WTC11 (cell line): Measurements from ENCODE around the gene BCL2L12. TPM values are rescaled to one million over a fixed set of nuclear protein-coding genes. Genes with fewer than 3 reads are reported as not detected.

Experiments used
- ATAC-seq: fragments of 200-7000 bp; cut with Tn5 transposase; 2 replicates; pipeline ENCODE4 v1.10.0; 2021; ENCODE audit warnings: mild to moderate bottlenecking, moderate library complexity
- CTCF ChIA-PET: fragments of 300-600 bp; sonication (Branson Sonifier 250); formaldehyde crosslinking; loops from one replicate; lab custom pipeline; 2021; ENCODE audit warnings: antibody characterized with exemption; lab: Charles Lee
- POLR2A ChIA-PET: fragments of 350-600 bp; sonication (Branson Sonifier 250); formaldehyde crosslinking; loops from one replicate; lab custom pipeline; 2021; ENCODE audit warnings: antibody characterized with exemption; lab: Charles Lee
- DNase-seq: peaks from one replicate; pipeline ENCODE4 v3.0.0; 2021; ENCODE audit warnings: low spot score
- H3K27ac Mint-ChIP-seq: 2 replicates; pipeline ENCODE4 v1.8.0; 2021; ENCODE audit warnings: mixed read lengths
- H3K27me3 Mint-ChIP-seq: 2 replicates; pipeline ENCODE4 v1.8.0; 2021; ENCODE audit warnings: low read depth, mild to moderate bottlenecking, moderate library complexity, mixed read lengths
- H3K36me3 Mint-ChIP-seq: 2 replicates; pipeline ENCODE4 v1.8.0; 2021; ENCODE audit warnings: mixed read lengths
- H3K4me1 Mint-ChIP-seq: 2 replicates; pipeline ENCODE4 v1.8.0; 2022; ENCODE audit warnings: mixed read lengths
- H3K4me3 Mint-ChIP-seq: 2 replicates; pipeline ENCODE4 v1.8.0; 2021; ENCODE audit warnings: mild to moderate bottlenecking, moderate library complexity, mixed read lengths
- H3K9me3 Mint-ChIP-seq: 2 replicates; pipeline ENCODE4 v1.8.0; 2021; ENCODE audit warnings: mixed read lengths
- ARID4B ChIP-seq: sonication (generic); formaldehyde crosslinking; IDR thresholded peaks from 2 replicates; pipeline ENCODE4 v1.8.0; 2023; ENCODE audit warnings: missing genetic modification reagents, mild to moderate bottlenecking, borderline replicate concordance
- ATF1 ChIP-seq: sonication (generic); formaldehyde crosslinking; IDR thresholded peaks from 2 replicates; pipeline ENCODE4 v1.8.1; 2023; ENCODE audit warnings: mild to moderate bottlenecking, moderate library complexity, missing genetic modification reagents
- CREM ChIP-seq: sonication (generic); formaldehyde crosslinking; IDR thresholded peaks from 2 replicates; pipeline ENCODE4 v1.8.1; 2022; ENCODE audit warnings: mild to moderate bottlenecking, missing genetic modification reagents, moderate library complexity
- CTCF ChIP-seq: fragments of 200-600 bp; IDR thresholded peaks from 2 replicates; pipeline ENCODE4 v1.8.0; 2022; ENCODE audit warnings: antibody characterized with exemption
- E2F4 ChIP-seq: sonication (generic); formaldehyde crosslinking; IDR thresholded peaks from 2 replicates; pipeline ENCODE4 v1.8.1; 2022; ENCODE audit warnings: low read depth, mild to moderate bottlenecking, moderate library complexity, missing genetic modification reagents, borderline replicate concordance
- FOXJ3 ChIP-seq: sonication (generic); formaldehyde crosslinking; IDR thresholded peaks from 2 replicates; pipeline ENCODE4 v1.9.0; 2021; ENCODE audit warnings: missing genetic modification reagents, mild to moderate bottlenecking, borderline replicate concordance
- GABPB1 ChIP-seq: sonication (generic); formaldehyde crosslinking; IDR thresholded peaks from 2 replicates; pipeline ENCODE4 v1.8.1; 2023; ENCODE audit warnings: mild to moderate bottlenecking, missing genetic modification reagents
- GTF2I ChIP-seq: fragments of 250-450 bp; sonication (Bioruptor Pico); conservative IDR thresholded peaks from 2 replicates; pipeline ENCODE4 v1.4.0; 2021; ENCODE audit warnings: mild to moderate bottlenecking
- NFYB ChIP-seq: sonication (generic); formaldehyde crosslinking; conservative IDR thresholded peaks from 2 replicates; pipeline ENCODE4 v1.8.0; 2022; ENCODE audit warnings: low read depth, missing genetic modification reagents
- NR3C1 ChIP-seq: sonication (generic); formaldehyde crosslinking; conservative IDR thresholded peaks from 2 replicates; pipeline ENCODE4 v1.8.1; 2023; ENCODE audit warnings: low read depth, mild to moderate bottlenecking, missing genetic modification reagents
- SMAD3 ChIP-seq: sonication (generic); formaldehyde crosslinking; IDR thresholded peaks from 2 replicates; pipeline ENCODE4 v1.8.0; 2022; ENCODE audit warnings: missing genetic modification reagents, mild to moderate bottlenecking, borderline replicate concordance
- SOX15 ChIP-seq: fragments of 250-450 bp; sonication (Bioruptor Pico); IDR thresholded peaks from 2 replicates; pipeline ENCODE4 v1.9.0; 2021; ENCODE audit warnings: mild to moderate bottlenecking
- TEAD1 ChIP-seq: sonication (generic); formaldehyde crosslinking; IDR thresholded peaks from 2 replicates; pipeline ENCODE4 v1.8.0; 2022; ENCODE audit warnings: mild to moderate bottlenecking, missing genetic modification reagents
- TEAD4 ChIP-seq: sonication (generic); formaldehyde crosslinking; IDR thresholded peaks from 2 replicates; pipeline ENCODE4 v1.8.0; 2022; ENCODE audit warnings: mild to moderate bottlenecking, missing genetic modification reagents
- ZNF121 ChIP-seq: sonication (generic); formaldehyde crosslinking; IDR thresholded peaks from 2 replicates; pipeline ENCODE4 v1.8.0; 2023; ENCODE audit warnings: missing genetic modification reagents
- ZNF219 ChIP-seq: sonication (generic); formaldehyde crosslinking; IDR thresholded peaks from 2 replicates; pipeline ENCODE4 v1.8.0; 2023; ENCODE audit warnings: missing genetic modification reagents, mild to moderate bottlenecking, borderline replicate concordance
- ZNF263 ChIP-seq: sonication (generic); formaldehyde crosslinking; IDR thresholded peaks from 2 replicates; pipeline ENCODE4 v1.8.1; 2022; ENCODE audit warnings: low read depth, mild to moderate bottlenecking, moderate library complexity, missing genetic modification reagents
- ZNF281 ChIP-seq: sonication (generic); formaldehyde crosslinking; IDR thresholded peaks from 2 replicates; pipeline ENCODE4 v1.8.0; 2023; ENCODE audit warnings: mild to moderate bottlenecking, missing genetic modification reagents
- ZNF532 ChIP-seq: fragments of 250-450 bp; sonication (Bioruptor Pico); IDR thresholded peaks from 2 replicates; pipeline ENCODE4 v1.9.0; 2021; ENCODE audit warnings: mild to moderate bottlenecking, borderline replicate concordance
- total RNA-seq: library from RNA; stranded (reverse); gene quantifications from 3 replicates; pipeline ENCODE4 v1.2.3, GENCODE V29; 2021

The BCL2L12 gene
- total RNA-seq, 1 experiment from 2014 or later = 146 TPM

- CTCF ChIA-PET = no interaction called here
- no peak for ATAC-seq
- no peaks in the 10 kb centered on the region for H3K27me3 Mint-ChIP-seq
- H3K4me3 Mint-ChIP-seq = no peak overlapping the region
- TF ChIP-seq CTCF (no peak), ZNF219 (CRISPR knock-in tag) (no peak), SMAD3 (CRISPR knock-in tag) (no peak), ZNF263 (CRISPR knock-in tag) (no peak), SOX15 (no peak), FOXJ3 (CRISPR knock-in tag) (no peak), TEAD1 (CRISPR knock-in tag) (no peak), ATF1 (CRISPR knock-in tag) (no peak), E2F4 (no peak), ZNF281 (CRISPR knock-in tag) (no peak), NFYB (CRISPR knock-in tag) (no peak), NR3C1 (CRISPR knock-in tag) (no peak), GTF2I (CRISPR knock-in tag) (no peak), CREM (CRISPR knock-in tag) (no peak), TEAD4 (CRISPR knock-in tag) (no peak), ZNF121 (CRISPR knock-in tag) (no peak)
- TF ChIP-seq, all 79 proteins: peak for 0
- Mint-ChIP-seq H3K4me1 (peaks cover 15% of the 10 kb centered on the region), H3K9me3 (peaks cover 7% of the 10 kb centered on the region), H3K36me3 (peaks cover 64% of the 10 kb centered on the region), H3K27ac (no peak overlapping the region)
- no peak for DNase-seq
- POLR2A ChIA-PET = interaction anchor here (0.6 kb wide), 1 partner anchor 67 kb away, joined by 5 read pairs; no protein-coding TSS in a partner anchor
Observed at GRCh38 chr19:49660338-49660961, 5.3 kb upstream of the BCL2L12 start.

GRCh38 chr19:49662011-49662410, 3.7 kb upstream of the BCL2L12 start:
- no peaks in the 10 kb centered on the region; the same call in 1 of the 2 replicates for H3K27me3 Mint-ChIP-seq
- ChIA-PET CTCF (interaction anchor here (1.2 kb wide), 1 partner anchor 15 kb away, joined by 3 read pairs; the partner anchor contains the start of gene PRMT1), POLR2A (interaction anchor here (0.8 kb wide), 1 partner anchor 20 kb away, joined by 4 read pairs; the partner anchor contains the start of gene SCAF1)
- no peak for ATAC-seq
- no peak overlapping the region for H3K27ac Mint-ChIP-seq
- H3K4me3 Mint-ChIP-seq = no peak overlapping the region
- H3K36me3 Mint-ChIP-seq = peaks cover 50% of the 10 kb centered on the region
- peaks cover 7% of the 10 kb centered on the region for H3K9me3 Mint-ChIP-seq
- peaks cover 12% of the 10 kb centered on the region for H3K4me1 Mint-ChIP-seq
- no peak for DNase-seq
- TF ChIP-seq ZNF263 (CRISPR knock-in tag) (no peak), ZNF532 (CRISPR knock-in tag) (no peak), ARID4B (CRISPR knock-in tag) (no peak; the same call in 1 of the 2 replicates), GABPB1 (CRISPR knock-in tag) (no peak)
